Smooth muscle cell (in vitro differentiated cells): Measurements from ENCODE around the gene ARPC2. TPM values are rescaled to one million over a fixed set of nuclear protein-coding genes. Genes with fewer than 3 reads are reported as not detected.

ENCODE experiments used
- DNase-seq: peaks from one replicate; lab custom pipeline; 2025; ENCODE audit not compliant: unreplicated experiment; lab: John Stamatoyannopoulos, UW
- H2AFZ ChIP-seq: fragments of 200-600 bp; sonication (generic); 2 replicates; pipeline ENCODE4 v1.6.0; 2016; ENCODE audit warnings: antibody characterized with exemption, low read depth, mild to moderate bottlenecking
- H3F3A ChIP-seq: fragments of 200-600 bp; sonication (generic); 2 replicates; pipeline ENCODE4 v1.6.0; 2017; ENCODE audit warnings: antibody characterized with exemption, low read depth
- H3K27ac ChIP-seq: fragments of 200-600 bp; sonication (generic); 2 replicates; pipeline ENCODE4 v1.5.1; 2016; ENCODE audit warnings: low read depth, mild to moderate bottlenecking
- H3K27me3 ChIP-seq: fragments of 200-600 bp; sonication (generic); 2 replicates; pipeline ENCODE4 v1.6.1; 2016; ENCODE audit warnings: low read depth, mild to moderate bottlenecking
- H3K36me3 ChIP-seq: fragments of 200-600 bp; sonication (generic); 2 replicates; pipeline ENCODE4 v1.5.1; 2016; ENCODE audit warnings: low read depth
- H3K4me1 ChIP-seq: fragments of 200-600 bp; sonication (generic); 2 replicates; pipeline ENCODE4 v1.5.1; 2016; ENCODE audit warnings: low read depth
- H3K4me2 ChIP-seq: fragments of 200-600 bp; sonication (generic); 2 replicates; pipeline ENCODE4 v1.6.0; 2016; ENCODE audit warnings: mild to moderate bottlenecking
- H3K4me3 ChIP-seq: fragments of 200-600 bp; sonication (generic); 2 replicates; pipeline ENCODE4 v1.5.1; 2016; ENCODE audit warnings: mild to moderate bottlenecking
- H3K79me2 ChIP-seq: fragments of 200-600 bp; sonication (generic); 2 replicates; pipeline ENCODE4 v1.6.0; 2016; ENCODE audit warnings: low read depth, mild to moderate bottlenecking
- H3K9ac ChIP-seq: fragments of 200-600 bp; sonication (generic); 2 replicates; pipeline ENCODE4 v1.6.0; 2016; ENCODE audit warnings: low read depth
- H3K9me3 ChIP-seq: fragments of 200-600 bp; sonication (generic); replicated peaks from 2 replicates; pipeline ENCODE4 v1.5.1; 2016; ENCODE audit warnings: low read depth
- H4K20me1 ChIP-seq: fragments of 200-600 bp; sonication (generic); 2 replicates; pipeline ENCODE4 v1.6.0; 2016; ENCODE audit warnings: low read depth
- WGBS: methylation state at CpG from one replicate; pipeline ENCODE4 v1.1.7; 2016; ENCODE audit warnings: low lambda C conversion rate; 5-methylcytosine and 5-hydroxymethylcytosine counted together
- polyA plus RNA-seq: library from polyadenylated mRNA; unstranded; fragments of >200 nt; fragmentation: Nextera tagmentation; extraction: Ambion mirVana; gene quantifications from 2 replicates; pipeline ENCODE4 v1.2.1, GENCODE V29; 2016
- total RNA-seq: library from RNA; depleted of rRNA; stranded (reverse); fragments of >200 nt; gene quantifications from 2 replicates; pipeline ENCODE4 v1.2.3, GENCODE V29; 2014
- TF ChIP-seq, protein P1 (sequence below): fragments of 200-600 bp; sonication (generic); IDR thresholded peaks from 2 replicates; pipeline ENCODE4 v1.5.1; 2017; ENCODE audit warnings: borderline replicate concordance, mild to moderate bottlenecking, antibody characterized with exemption; ENCODE audit not compliant: insufficient read depth, poor library complexity, severe bottlenecking

Gene ARPC2
- total and polyA plus RNA-seq, 2 experiments from 2014 or later, result 653 to 858 TPM

DNA sequence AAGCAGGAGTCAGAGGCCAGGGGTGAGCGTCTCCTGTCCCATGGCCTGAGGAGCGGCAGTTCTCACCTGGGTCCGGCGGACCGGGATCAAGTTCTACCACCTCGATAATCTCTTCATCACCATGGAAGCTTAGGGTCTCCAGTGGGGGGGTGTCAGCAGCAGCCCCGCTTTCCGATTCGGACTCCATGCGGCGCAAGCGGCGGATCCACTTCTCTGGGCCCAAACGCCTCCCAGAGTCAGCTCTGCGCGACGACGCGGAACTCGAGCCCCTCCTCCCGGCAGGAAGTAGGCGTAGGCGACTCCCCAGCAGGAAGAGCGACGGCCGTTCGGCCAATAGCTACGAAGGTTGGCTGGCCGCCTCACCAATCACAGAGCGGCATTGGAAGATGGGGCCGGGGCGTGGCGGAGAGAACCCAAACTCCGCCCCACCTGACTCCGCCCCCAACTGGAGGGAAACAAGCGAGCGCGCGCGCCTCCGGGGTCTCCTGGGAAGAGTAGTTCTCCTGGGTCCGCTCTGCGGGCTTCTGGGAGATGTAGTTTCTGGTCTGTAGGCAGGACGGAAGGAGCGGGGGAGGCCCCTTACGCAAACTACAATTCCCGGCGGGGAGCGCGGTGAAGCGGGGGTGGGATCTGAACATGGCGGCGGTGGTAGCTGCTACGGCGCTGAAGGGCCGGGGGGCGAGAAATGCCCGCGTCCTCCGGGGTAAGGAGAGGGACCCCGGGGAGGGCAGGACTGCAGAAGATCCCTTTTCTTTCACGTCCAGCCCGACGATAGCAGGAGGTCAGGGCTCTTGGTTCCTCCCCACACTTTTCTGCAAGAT lies 53.1 kb downstream of the ARPC2 start, which contains the start of the genes AAMP and PNKD:
Gene AAMP (minus strand): TSS at position 238 of the 821 bp plus-strand sequence. CDS start 51 bp downstream, at position 187.
Gene PNKD (plus strand): TSS at position 620 of the 821 bp plus-strand sequence. CDS start 17 bp downstream, at position 637.
- H4K20me1 ChIP-seq, result peaks cover 6% of the 10 kb centered on the region
- H3K79me2 ChIP-seq, result peaks cover 33% of the 10 kb centered on the region
- H3K36me3 ChIP-seq, result no peaks in the 10 kb centered on the region
- no peaks in the 10 kb centered on the region for H3K27me3 ChIP-seq
- peaks cover 9% of the 10 kb centered on the region for H3K4me1 ChIP-seq
- no peak within 1 kb of the TSS for H2AFZ ChIP-seq
- WGBS, result under 1% methylated on average over 64 of the region's 64 CpGs
- peak within 1 kb of the TSS; percentile 86 for H3K4me3 ChIP-seq
- TF ChIP-seq, protein P1, sequence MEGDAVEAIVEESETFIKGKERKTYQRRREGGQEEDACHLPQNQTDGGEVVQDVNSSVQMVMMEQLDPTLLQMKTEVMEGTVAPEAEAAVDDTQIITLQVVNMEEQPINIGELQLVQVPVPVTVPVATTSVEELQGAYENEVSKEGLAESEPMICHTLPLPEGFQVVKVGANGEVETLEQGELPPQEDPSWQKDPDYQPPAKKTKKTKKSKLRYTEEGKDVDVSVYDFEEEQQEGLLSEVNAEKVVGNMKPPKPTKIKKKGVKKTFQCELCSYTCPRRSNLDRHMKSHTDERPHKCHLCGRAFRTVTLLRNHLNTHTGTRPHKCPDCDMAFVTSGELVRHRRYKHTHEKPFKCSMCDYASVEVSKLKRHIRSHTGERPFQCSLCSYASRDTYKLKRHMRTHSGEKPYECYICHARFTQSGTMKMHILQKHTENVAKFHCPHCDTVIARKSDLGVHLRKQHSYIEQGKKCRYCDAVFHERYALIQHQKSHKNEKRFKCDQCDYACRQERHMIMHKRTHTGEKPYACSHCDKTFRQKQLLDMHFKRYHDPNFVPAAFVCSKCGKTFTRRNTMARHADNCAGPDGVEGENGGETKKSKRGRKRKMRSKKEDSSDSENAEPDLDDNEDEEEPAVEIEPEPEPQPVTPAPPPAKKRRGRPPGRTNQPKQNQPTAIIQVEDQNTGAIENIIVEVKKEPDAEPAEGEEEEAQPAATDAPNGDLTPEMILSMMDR, result no peak
- peak within 1 kb of the TSS; percentile 45 for H3K27ac ChIP-seq
- H3K9ac ChIP-seq, result peak within 1 kb of the TSS; percentile 78
- no peaks in the 10 kb centered on the region for H3K9me3 ChIP-seq
- peak within 1 kb of the TSS; percentile 97 for H3K4me2 ChIP-seq
- peak; percentile 99 for DNase-seq
- H3F3A ChIP-seq, result peaks cover 6% of the 10 kb centered on the region

GRCh38 chr2:218270721-218271486 lies 53.9 kb downstream of the ARPC2 start:
- no peaks in the 10 kb centered on the region for H3K36me3 ChIP-seq
- peaks cover 9% of the 10 kb centered on the region for H3K4me1 ChIP-seq
- peaks cover 6% of the 10 kb centered on the region for H3F3A ChIP-seq
- no peak overlapping the region for H2AFZ ChIP-seq
- H3K9me3 ChIP-seq, result no peaks in the 10 kb centered on the region
- peak overlapping the region; percentile 96 for H3K4me2 ChIP-seq
- H3K79me2 ChIP-seq, result peaks cover 33% of the 10 kb centered on the region
- TF ChIP-seq, protein P1, result no peak
- peak overlapping the region; percentile 86 for H3K4me3 ChIP-seq
- H4K20me1 ChIP-seq, result peaks cover 6% of the 10 kb centered on the region
- DNase-seq, result no peak
- H3K27ac ChIP-seq, result no peak overlapping the region
- 7% methylated on average over 23 of the region's 23 CpGs for WGBS
- H3K9ac ChIP-seq, result peak overlapping the region; percentile 78
- no peaks in the 10 kb centered on the region for H3K27me3 ChIP-seq

- TF ChIP-seq, protein P1, result no peak
- Histone ChIP-seq H2AFZ (no peak overlapping the region), H3K36me3 (no peaks in the 10 kb centered on the region), H3K9me3 (no peaks in the 10 kb centered on the region), H3K9ac (peak overlapping the region; percentile 78), H4K20me1 (peaks cover 6% of the 10 kb centered on the region), H3K79me2 (peaks cover 33% of the 10 kb centered on the region), H3K4me2 (peak overlapping the region; percentile 96), H3K4me1 (peaks cover 9% of the 10 kb centered on the region), H3K27ac (no peak overlapping the region), H3F3A (peaks cover 6% of the 10 kb centered on the region), H3K27me3 (no peaks in the 10 kb centered on the region), H3K4me3 (peak overlapping the region; percentile 86)
- DNase-seq, result no peak
- WGBS, result 69% methylated on average over 4 of the region's 4 CpGs
These were observed 54.5 kb downstream of the ARPC2 start for GRCh38 chr2:218271487-218271797.
